Measurements from ENCODE around the gene PHF2. TPM values are rescaled to one million over a fixed set of nuclear protein-coding genes. Genes with fewer than 3 reads are reported as not detected.

Gene PHF2
- total RNA-seq, 1 experiment from 2014 or later: 17.4 TPM

DNA sequence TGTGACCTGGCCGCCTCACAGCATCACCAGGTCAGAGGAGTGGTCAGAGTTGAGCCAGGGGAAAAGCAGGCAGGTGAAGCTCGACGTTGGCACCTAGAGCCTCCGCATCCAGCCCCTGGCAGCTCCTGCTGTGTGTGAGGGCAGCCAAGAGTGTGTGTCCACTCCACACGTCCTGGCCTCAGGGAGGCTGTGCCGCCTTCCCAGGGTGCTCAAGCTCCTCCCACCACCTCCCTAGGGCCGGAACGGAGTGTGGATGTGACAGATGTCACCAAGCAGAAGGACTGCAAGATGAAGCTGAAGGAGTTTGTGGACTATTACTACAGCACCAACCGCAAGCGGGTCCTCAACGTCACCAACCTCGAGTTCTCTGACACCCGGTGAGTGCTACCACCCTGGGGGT, 72.5 kb downstream of the PHF2 start:
- H3K4me3 Mint-ChIP-seq: no peak overlapping the region
- no peak overlapping the region for H3K56ac ChIP-seq (ENCODE audit: insufficient read length, low read depth, low read length)
- no peak overlapping the region for H2AK5ac ChIP-seq (ENCODE audit: insufficient read length, low read length)
- no peaks in the 10 kb centered on the region for H3K79me2 ChIP-seq (ENCODE audit: insufficient read depth, low read length)
- H2BK15ac ChIP-seq (ENCODE audit: low read depth, low read length): no peak overlapping the region
- H4K5ac ChIP-seq (ENCODE audit: insufficient read length, low read depth, low read length): no peak overlapping the region
- H3K4me2 ChIP-seq (ENCODE audit: insufficient read depth, insufficient read length, low read length): no peak overlapping the region
- no peak overlapping the region for H2AFZ ChIP-seq (ENCODE audit: low read length)
- no peak overlapping the region for H3T11ph ChIP-seq (ENCODE audit: low read length)
- TF ChIP-seq, protein P1, sequence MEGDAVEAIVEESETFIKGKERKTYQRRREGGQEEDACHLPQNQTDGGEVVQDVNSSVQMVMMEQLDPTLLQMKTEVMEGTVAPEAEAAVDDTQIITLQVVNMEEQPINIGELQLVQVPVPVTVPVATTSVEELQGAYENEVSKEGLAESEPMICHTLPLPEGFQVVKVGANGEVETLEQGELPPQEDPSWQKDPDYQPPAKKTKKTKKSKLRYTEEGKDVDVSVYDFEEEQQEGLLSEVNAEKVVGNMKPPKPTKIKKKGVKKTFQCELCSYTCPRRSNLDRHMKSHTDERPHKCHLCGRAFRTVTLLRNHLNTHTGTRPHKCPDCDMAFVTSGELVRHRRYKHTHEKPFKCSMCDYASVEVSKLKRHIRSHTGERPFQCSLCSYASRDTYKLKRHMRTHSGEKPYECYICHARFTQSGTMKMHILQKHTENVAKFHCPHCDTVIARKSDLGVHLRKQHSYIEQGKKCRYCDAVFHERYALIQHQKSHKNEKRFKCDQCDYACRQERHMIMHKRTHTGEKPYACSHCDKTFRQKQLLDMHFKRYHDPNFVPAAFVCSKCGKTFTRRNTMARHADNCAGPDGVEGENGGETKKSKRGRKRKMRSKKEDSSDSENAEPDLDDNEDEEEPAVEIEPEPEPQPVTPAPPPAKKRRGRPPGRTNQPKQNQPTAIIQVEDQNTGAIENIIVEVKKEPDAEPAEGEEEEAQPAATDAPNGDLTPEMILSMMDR (conservative IDR thresholded peaks at IDR 0.05): no peak
- no peaks in the 10 kb centered on the region for H4K20me1 ChIP-seq (ENCODE audit: control insufficient read depth, insufficient read depth, insufficient read length)
- no peak overlapping the region for H2BK20ac ChIP-seq (ENCODE audit: low read depth, low read length, poor library complexity, severe bottlenecking)
- no peak overlapping the region for H4K91ac ChIP-seq (ENCODE audit: insufficient read length, low read depth, low read length)
- H3K27ac ChIP-seq (ENCODE audit: insufficient read length, low read depth, low read length): no peak overlapping the region
- no peak overlapping the region for H2BK12ac ChIP-seq (ENCODE audit: insufficient read length, low read depth, low read length)
- peak overlapping the region in 1 of 3 experiments; percentile 53; a peak in 1 of 7 replicates for H3K27ac Mint-ChIP-seq
- no peaks in the 10 kb centered on the region for H3K4me1 ChIP-seq (ENCODE audit: insufficient read depth, low read length)
- no peaks in the 10 kb centered on the region for H3K9me3 ChIP-seq (ENCODE audit: control insufficient read depth, low read depth, low read length)
- H3K9me3 Mint-ChIP-seq: no peaks in the 10 kb centered on the region; a peak in 1 of 5 replicates
- WGBS (ENCODE audit: extremely low coverage, insufficient read length, low lambda C conversion rate): no CpG with 5 or more reads among the region's 13 CpGs
- no peak overlapping the region; the same call in 1 of the 2 replicates for H3K14ac ChIP-seq (ENCODE audit: insufficient read depth, low read length)
- no peaks in the 10 kb centered on the region for H3K79me1 ChIP-seq (ENCODE audit: insufficient read depth, low read depth, low read length, poor library complexity, severe bottlenecking)
- H3K18ac ChIP-seq (ENCODE audit: insufficient read length, low read depth, low read length): no peak overlapping the region
- no peaks in the 10 kb centered on the region for H3K23me2 ChIP-seq (ENCODE audit: insufficient read length, low read depth, low read length, poor library complexity, severe bottlenecking)
- H2BK120ac ChIP-seq (ENCODE audit: low read depth, low read length, poor library complexity, severe bottlenecking): no peak overlapping the region
- H2BK5ac ChIP-seq (ENCODE audit: insufficient read length, low read length): no peak overlapping the region
- no peak overlapping the region for H4K8ac ChIP-seq (replicated peaks; ENCODE audit: insufficient read length, low read depth, low read length)
- no peak overlapping the region for H3K9ac ChIP-seq (ENCODE audit: extremely low read depth, insufficient read length, low read length)
- no peak for DNase-seq
- no peaks in the 10 kb centered on the region for H3K27me3 Mint-ChIP-seq (ENCODE audit: low read depth)
- no peak overlapping the region for H3K23ac ChIP-seq (ENCODE audit: insufficient read length, low read depth, low read length)
- peaks cover 0 to 24% (median 5%) of the 10 kb centered on the region in 3 experiments; a peak in 4 of 7 replicates for H3K36me3 Mint-ChIP-seq (ENCODE audit: insufficient read depth in 1 of 3, low read depth in 3 of 3)
- no peaks in the 10 kb centered on the region for H3K4me1 Mint-ChIP-seq
- H3K4ac ChIP-seq (ENCODE audit: low read depth, low read length): no peak overlapping the region
- no peaks in the 10 kb centered on the region for H3K27me3 ChIP-seq (ENCODE audit: insufficient read depth, low read length)

All from H9 (cell line).